ENCODE results near the gene KRT17.
A peak's percentile ranks its signal among the peaks of the same experiment; 100 is the strongest.
"Not testable (repeated sequence)": the region's sequence is repeated elsewhere in the genome, so short reads cannot be mapped to it uniquely, and the experiment has no call there.

KRT17 gene

GRCh38 chr17:41633556-41634199 is 9.3 kb upstream of the KRT17 start:
- DNase-seq, result no peak

GRCh38 chr17:41632482-41633105 is 8.2 kb upstream of the KRT17 start:
- no peak for DNase-seq

- no peak for DNase-seq
Measured at GRCh38 chr17:41631898-41632285, 7.5 kb upstream of the KRT17 start.

- no peak for DNase-seq
Measured at GRCh38 chr17:41631025-41631897, 6.9 kb upstream of the KRT17 start.

- peak; percentile 17 for DNase-seq
Measured at GRCh38 chr17:41629826-41630670, 5.7 kb upstream of the KRT17 start.

- DNase-seq, result no peak
Measured at GRCh38 chr17:41629316-41629715, 4.9 kb upstream of the KRT17 start.

- not testable (repeated sequence) for DNase-seq
Measured at GRCh38 chr17:41628621-41629255, 4.4 kb upstream of the KRT17 start.

GRCh38 chr17:41628073-41628370 is 3.6 kb upstream of the KRT17 start:
- not testable (repeated sequence) for DNase-seq

GRCh38 chr17:41627316-41628072 is 3.1 kb upstream of the KRT17 start:
- no peak for DNase-seq

GRCh38 chr17:41626914-41627295 is 2.5 kb upstream of the KRT17 start:
- DNase-seq, result not testable (repeated sequence)

GRCh38 chr17:41626028-41626913 is 1.9 kb upstream of the KRT17 start:
- not testable (repeated sequence) for DNase-seq

- no peak for DNase-seq
Measured at GRCh38 chr17:41625602-41626001, 1.2 kb upstream of the KRT17 start.

- not testable (repeated sequence) for DNase-seq
Measured at GRCh38 chr17:41623184-41623861, 1.1 kb downstream of the KRT17 start.

GRCh38 chr17:41622340-41623183 is 1.8 kb downstream of the KRT17 start:
- DNase-seq, result not testable (repeated sequence)

GRCh38 chr17:41621916-41622315 is 2.5 kb downstream of the KRT17 start:
- DNase-seq, result no peak

- not testable (repeated sequence) for DNase-seq
Measured at GRCh38 chr17:41621435-41621817, 2.9 kb downstream of the KRT17 start.

GRCh38 chr17:41620583-41621434 is 3.6 kb downstream of the KRT17 start:
- DNase-seq, result no peak

GRCh38 chr17:41619927-41620582 is 4.3 kb downstream of the KRT17 start:
- not testable (repeated sequence) for DNase-seq
